GM10847 (cell line): ENCODE data around the gene ABHD14A.

ENCODE experiments used
- POLR2A ChIP-seq: IDR thresholded peaks from 2 replicates; pipeline ENCODE4 v1.6.1; 2011; ENCODE audit not compliant: insufficient read length; ENCODE audit errors: extremely low read depth

ABHD14A gene

GRCh38 chr3:52023860-52024764, 49.2 kb downstream of the ABHD14A start:
- TF ChIP-seq POLR2A, result no peak

GRCh38 chr3:52024765-52025452, 50.0 kb downstream of the ABHD14A start:
- no peak for TF ChIP-seq POLR2A

DNA sequence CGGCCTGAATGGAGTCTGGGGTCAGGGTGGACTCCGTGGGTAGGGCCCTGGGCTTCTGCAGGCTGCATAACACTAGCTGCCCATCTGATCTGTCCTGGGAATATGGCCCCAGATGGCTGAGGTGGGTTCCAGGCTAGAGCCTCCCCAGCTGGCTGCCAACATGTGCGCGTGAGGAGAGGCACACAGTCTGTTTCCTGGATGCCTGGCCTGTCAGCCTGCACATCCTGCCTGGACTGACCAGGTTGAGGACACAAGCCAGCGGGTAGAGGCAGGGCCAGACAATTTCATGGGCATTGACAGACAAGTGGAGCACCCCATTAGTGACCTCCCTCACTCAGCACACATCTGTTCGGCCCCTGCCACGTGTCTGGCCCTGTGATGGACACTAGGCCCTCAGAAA, 50.6 kb downstream of the ABHD14A start:
- TF ChIP-seq POLR2A, result no peak

DNA sequence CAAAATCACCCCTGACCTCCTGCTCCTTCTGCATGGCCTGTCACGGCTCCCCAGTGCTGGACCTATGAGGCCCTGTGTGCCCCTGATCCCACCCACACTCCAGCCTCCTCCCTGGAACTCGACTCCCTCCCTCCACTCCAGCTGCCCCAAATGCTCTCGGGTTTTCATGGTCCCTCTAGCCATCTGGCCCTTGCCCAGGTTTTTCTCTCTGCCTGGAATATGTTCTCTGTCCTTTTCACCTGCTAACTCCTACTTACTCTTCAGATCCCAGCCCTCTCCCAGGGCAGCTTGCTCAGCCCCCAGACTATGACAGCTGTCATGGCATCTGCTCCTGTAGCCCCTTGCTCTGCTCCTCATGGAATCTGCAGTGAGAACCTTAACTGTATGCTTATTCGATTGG, 51.2 kb downstream of the ABHD14A start:
- TF ChIP-seq POLR2A, result no peak

DNA sequence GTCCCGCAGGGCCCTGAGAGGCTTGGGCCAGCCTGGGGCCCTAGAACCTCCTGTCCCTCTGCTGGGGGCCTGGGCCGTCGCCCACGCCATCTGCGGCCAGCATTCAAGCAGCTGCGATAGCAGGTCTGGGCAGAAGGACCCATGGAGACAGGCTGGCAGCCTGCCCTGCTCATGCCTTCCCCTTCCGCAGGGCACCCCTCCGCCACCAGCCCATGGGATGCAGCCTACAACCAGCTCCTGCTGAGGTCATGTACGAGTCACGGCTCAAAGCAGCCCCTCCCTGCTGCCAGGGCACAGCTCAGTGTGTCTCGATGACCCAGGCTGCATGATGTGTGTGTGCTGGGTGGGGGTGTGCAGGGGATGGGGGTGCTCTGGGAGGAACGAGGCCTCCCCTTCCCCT, 53.7 kb downstream of the ABHD14A start:
- no peak for TF ChIP-seq POLR2A

DNA sequence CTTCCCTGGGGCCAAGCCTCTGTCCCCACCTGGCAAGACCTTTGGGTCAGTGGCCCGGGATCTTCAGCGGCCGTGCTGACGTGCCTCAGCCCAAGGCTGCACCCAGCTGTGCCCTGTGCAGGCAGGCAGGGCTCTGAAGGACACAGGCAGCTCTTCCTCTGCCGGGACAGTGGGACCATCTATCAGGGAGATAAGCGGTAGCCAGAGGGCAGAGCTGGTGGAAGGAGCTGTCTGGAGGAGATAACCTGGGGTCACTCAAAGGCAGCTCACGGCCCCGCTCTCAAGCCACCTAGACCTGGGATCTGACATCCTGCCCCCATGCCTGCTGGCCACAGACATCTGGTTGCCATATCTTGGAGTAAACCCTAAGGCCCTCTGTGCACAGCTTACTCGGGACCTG, 54.2 kb downstream of the ABHD14A start:
- no peak for TF ChIP-seq POLR2A

DNA sequence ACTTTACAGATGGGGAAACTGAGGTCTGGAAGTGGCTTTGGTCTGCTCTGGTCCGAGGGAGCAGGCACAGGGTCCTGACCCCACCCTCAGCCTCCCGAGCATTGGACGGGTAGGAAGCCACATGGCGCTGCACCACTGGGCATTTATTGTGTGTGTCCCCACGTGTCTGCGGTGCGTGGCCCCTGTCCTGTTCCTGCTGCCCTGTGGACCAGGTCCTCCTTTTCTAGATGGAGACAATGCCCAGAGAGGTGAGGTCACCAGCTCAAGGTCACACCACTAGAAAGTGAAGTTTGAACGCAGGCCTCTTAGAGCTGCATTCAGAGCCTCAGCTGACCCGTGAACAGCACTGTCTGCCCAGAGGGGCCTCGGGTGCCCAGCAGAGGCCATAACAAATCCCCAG, 54.7 kb downstream of the ABHD14A start:
- TF ChIP-seq POLR2A, result no peak
